ENCODE data around the gene MT1F. TPM values are rescaled to one million over a fixed set of nuclear protein-coding genes. Genes with fewer than 3 reads are reported as not detected.
"Not testable (repeated sequence)": the region's sequence is repeated elsewhere in the genome, so short reads cannot be mapped to it uniquely, and the experiment has no call there.

The MT1F gene
- polyA plus RNA-seq, 3 donors, result 53.1 to 66.4 (median 65.7) TPM

DNA sequence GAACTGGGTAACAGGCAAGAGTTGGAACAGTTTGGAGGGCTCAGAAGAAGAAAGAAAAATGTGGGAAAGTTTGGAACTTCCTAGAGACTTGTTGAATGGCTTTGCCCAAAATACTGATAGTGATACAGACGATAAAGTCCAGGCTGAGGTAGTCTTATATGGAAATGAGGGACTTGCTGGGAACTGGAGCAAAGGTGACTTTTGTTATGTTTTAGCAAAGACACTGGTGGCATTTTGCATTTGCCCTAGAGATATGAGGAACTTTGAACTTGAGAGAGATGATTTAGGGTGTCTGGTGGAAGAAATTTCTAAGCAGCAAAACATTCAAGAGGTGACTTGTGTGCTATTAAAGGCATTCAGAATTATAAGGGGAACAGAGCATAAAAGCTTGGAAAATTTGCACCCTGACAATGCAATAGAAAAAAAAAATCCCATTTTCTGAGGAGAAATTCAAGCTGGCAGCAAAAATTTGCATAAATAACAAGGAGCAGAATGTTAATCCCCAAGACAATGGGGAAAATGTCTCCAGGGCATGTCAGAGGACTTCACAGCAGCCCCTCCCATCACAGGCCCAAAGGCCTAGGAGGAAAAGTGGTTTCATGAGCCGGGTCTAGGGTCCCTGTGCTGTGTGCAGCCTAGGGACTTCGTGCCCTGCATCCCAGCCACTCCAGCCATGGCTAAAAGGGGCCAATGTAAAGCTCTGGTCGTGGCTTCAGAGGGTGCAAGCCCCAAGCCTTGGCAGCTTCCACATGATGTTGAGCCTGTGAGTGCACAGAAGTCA, 35.9 kb upstream of the MT1F start:
- DNase-seq, result not testable (repeated sequence)

GRCh38 chr16:56623184-56623583, 34.6 kb upstream of the MT1F start:
- not testable (repeated sequence) for DNase-seq

- DNase-seq, result no peak
Measured at GRCh38 chr16:56623637-56624036, 34.1 kb upstream of the MT1F start.

DNA sequence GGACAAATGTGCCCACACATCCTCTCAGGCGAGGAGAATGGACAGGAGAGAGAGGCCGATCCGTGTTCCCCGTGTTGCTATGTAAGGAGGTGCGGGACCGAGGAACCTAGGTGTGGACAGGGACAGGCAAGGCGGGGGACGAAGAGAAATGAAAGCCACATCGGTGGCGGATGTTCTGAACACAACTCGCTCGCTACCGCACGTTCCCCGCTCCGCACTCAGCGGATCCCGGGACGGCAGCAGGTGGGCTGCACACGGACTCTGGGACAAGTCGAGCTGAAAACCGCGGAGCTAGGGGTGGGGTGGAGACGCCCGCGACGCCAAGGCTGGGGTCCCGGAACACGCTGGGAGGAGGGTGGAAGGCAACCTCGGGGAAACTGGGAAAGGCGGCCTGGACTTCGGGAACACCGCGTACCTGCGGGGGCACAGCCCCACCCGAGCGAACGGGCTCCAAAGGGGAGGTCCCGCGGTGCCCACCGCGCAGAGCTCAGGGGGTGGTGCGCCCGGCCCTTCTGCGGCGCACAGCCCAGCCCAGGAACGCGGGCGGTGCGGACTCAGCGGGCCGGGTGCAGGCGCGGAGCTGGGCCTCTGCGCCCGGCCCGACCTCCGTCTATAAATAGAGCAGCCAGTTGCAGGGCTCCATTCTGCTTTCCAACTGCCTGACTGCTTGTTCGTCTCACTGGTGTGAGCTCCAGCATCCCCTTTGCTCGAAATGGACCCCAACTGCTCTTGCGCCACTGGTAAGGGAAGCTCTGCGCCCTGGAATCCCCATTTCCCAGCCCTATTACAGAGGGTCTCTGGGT, 32.4 kb upstream of the MT1F start, which contains the start of gene MT1E:
TSS of gene MT1E (plus strand) at position 642 of the 803 bp plus-strand sequence. CDS start at position 713, 71 bp downstream.
- DNase-seq, result no peak

- no peak for DNase-seq
Measured at GRCh38 chr16:56625943-56626654, 31.7 kb upstream of the MT1F start.

DNA sequence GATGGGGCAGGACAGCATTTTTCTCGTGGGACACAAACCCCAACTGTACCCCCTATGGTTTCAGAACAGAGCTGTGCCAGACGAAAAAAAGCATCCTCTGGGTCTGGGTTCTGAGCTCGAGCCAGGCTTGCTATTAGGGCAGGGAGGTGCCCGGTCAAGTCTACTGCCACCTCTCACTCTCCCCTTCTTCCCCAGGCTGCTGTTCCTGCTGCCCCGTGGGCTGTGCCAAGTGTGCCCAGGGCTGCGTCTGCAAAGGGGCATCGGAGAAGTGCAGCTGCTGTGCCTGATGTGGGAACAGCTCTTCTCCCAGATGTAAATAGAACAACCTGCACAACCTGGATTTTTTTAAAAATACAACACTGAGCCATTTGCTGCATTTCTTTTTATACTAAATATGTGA, 31.1 kb upstream of the MT1F start:
- no peak for DNase-seq

GRCh38 chr16:56628486-56629350, 29.0 kb upstream of the MT1F start:
- no peak for DNase-seq

- DNase-seq, result no peak
Measured at GRCh38 chr16:56629531-56629930, 28.2 kb upstream of the MT1F start.

GRCh38 chr16:56630134-56630533, 27.6 kb upstream of the MT1F start:
- no peak for DNase-seq

DNA sequence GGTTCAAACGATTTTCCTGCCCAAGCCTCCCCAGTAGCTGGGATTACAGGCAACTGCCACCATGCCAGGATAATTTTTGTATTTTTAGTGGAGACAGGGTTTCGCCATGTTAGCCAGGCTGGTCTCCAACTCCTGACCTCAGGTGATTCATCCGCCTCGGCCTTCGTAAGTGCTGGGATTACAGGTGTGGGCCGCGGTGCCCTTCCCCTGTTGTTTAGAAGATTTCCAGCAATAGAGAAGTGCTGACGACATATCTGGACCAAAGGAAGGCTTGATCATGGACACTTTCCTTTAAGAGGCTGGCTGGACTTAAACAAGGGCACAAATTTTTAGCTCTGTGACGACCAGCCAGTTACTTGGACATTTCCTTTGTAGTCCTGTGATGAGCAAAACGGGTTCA, 26.6 kb upstream of the MT1F start:
- DNase-seq, result no peak

- DNase-seq, result no peak
Measured at GRCh38 chr16:56631832-56632155, 26.0 kb upstream of the MT1F start.

DNA sequence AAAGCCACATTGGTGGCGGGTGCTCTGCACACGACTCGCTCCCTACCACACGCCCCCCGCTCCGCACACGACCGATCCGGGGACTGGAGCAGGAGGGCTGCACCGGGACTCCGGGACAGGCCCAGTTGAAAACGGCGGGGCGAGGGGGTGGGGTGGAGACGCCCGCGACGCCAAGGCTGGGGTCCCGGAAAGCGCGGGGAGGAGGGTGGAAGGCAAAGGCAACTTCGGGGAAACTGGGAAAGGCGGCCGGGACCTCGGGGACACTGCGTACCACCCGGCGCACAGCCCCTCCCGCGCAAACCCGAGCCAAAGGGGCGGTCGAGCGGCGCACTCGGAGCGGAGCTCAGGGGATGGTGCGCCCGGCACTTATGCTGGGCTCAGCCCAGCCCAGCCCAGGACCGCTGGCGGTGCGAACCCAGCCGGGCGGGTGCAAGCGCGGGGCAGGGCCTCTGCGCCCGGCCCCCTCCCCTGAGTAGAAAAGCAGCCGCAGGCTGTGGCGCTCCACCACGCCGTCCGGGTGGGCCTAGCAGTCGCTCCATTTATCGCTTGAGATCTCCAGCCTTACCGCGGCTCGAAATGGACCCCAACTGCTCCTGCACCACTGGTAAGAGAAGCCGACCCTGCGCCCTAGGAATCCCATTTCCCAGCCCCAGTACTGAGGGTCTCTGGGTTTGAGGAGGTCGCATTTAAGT, 25.5 kb upstream of the MT1F start, which contains the start of gene MT1M:
TSS of gene MT1M (plus strand) at position 504 of the 692 bp plus-strand sequence. CDS start at position 577, 73 bp downstream.
- no peak for DNase-seq

DNA sequence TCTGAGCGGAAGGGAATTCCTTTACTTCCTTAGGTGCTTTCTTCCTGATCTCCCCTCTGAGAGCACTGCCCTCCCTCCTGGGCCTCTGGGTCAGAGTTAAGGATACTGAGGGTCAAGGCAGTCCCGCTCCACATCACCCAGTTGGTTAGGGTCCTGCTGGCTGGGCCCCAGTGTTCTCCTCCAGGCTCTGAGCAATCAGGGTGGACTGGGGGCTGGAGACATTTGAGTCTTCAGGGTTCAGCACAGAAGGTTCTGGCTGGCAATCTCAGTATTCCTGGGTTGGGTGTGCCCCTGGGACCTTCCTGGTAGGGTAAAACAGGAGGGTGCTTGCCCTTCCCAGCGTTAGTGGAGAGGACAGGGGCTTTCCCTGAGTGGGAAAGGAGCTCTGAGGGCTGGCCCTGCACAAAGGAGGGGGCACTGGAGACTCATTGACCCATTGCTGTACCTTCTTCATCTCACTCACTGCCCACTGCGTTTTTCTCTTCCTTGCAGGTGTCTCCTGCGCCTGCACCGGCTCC, 24.9 kb upstream of the MT1F start:
- no peak for DNase-seq

- no peak for DNase-seq
Measured at GRCh38 chr16:56633535-56633934, 24.2 kb upstream of the MT1F start.

GRCh38 chr16:56634715-56635440, 22.9 kb upstream of the MT1F start:
- no peak for DNase-seq

DNA sequence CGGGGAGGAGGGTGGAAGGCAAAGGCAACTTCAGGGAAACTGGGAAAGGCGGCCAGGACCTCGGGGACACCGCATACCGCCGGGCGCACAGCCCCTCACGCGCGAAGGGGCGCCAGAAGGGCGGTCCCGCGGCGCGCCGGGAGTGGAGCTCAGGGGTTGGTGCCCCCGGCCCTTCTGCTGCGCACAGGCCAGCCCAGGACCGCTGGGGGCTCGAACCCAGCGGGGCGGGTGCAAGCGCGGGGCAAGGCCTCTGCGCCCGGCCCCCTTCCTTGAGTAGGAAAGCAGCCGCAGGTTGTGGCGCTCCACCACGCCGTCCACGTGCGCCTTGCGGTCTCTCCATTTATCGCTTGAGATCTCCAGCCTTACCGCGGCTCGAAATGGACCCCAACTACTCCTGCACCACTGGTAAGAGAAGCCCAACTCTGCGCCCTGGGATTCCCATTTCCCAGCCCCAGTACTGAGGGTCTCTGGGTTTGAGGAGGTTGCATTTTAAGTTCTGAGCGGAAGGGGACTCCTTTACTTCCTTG, 22.3 kb upstream of the MT1F start:
- no peak for DNase-seq

GRCh38 chr16:56636616-56637413, 20.9 kb upstream of the MT1F start:
- no peak for DNase-seq
